ENCODE measurements around the gene AGER.
A peak's percentile ranks its signal among the peaks of the same experiment; 100 is the strongest.
"Not testable (repeated sequence)": the region's sequence is repeated elsewhere in the genome, so short reads cannot be mapped to it uniquely, and the experiment has no call there.

Gene AGER

GRCh38 chr6:32198345-32198696, 14.3 kb upstream of the AGER start:
- no peak for DNase-seq

- no peak for DNase-seq
These were observed 12.9 kb upstream of the AGER start for GRCh38 chr6:32196682-32197616.

- DNase-seq = peak; percentile 28
These were observed 12.0 kb upstream of the AGER start for GRCh38 chr6:32195902-32196681.

DNA sequence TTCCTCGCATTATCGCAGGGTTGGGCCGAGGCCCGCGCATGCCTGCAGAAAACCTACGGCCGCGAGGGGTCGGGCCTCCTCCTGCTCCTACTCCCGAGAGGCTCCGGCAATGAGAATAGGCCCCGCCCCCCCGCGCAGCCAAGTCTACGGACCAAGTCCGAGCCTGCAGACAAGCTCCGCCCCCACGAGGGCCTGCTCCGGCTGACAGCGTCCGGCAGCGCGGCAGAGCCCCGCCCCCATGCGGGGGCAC, 11.5 kb upstream of the AGER start:
- DNase-seq = peak; percentile 89

GRCh38 chr6:32194825-32195651, 11.0 kb upstream of the AGER start:
- DNase-seq = no peak

DNA sequence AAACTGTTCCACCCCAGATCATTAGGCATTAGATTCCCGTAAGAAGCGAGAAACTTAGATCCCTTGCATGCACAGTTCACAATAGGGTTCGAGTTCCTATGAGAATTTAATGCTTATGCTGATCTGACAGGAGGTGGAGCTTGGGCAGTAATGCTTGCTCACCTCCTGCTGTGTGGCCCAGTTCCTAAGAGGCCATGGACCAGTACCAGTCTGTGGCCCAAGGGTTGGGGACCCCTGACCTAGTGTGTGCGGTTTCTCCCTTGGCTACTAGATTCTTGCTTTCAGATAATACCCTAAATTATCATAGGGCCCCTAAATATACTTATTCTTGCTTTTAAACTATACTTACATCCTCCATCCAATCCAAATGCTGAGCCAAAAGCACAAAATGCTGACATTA, 10.3 kb upstream of the AGER start:
- DNase-seq = no peak

DNA sequence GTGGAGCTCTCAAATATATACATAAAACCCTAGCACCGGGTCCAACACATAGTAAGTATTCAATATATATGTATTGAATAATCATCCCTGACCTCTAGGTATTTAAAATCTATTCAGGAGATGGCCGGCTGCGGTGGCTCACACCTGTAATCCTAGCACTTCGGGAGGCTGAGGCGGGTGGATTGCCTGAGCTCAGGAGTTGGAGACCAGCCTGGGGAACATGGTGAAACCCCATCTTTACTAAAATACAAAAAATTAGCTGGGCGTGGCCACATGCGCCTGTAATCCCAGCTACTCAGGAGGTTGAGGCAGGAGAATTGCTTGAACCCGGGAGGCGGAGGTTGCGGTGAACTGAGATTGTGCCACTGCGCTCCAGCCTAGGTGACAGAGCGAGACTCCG, 9.0 kb upstream of the AGER start:
- DNase-seq = not testable (repeated sequence)

GRCh38 chr6:32192608-32193039, 8.6 kb upstream of the AGER start, which contains the start of gene GPSM3:
TSS of gene GPSM3 (minus strand) at chr6:32192643. CDS start at chr6:32192513, 130 bp downstream.
- DNase-seq = no peak

DNA sequence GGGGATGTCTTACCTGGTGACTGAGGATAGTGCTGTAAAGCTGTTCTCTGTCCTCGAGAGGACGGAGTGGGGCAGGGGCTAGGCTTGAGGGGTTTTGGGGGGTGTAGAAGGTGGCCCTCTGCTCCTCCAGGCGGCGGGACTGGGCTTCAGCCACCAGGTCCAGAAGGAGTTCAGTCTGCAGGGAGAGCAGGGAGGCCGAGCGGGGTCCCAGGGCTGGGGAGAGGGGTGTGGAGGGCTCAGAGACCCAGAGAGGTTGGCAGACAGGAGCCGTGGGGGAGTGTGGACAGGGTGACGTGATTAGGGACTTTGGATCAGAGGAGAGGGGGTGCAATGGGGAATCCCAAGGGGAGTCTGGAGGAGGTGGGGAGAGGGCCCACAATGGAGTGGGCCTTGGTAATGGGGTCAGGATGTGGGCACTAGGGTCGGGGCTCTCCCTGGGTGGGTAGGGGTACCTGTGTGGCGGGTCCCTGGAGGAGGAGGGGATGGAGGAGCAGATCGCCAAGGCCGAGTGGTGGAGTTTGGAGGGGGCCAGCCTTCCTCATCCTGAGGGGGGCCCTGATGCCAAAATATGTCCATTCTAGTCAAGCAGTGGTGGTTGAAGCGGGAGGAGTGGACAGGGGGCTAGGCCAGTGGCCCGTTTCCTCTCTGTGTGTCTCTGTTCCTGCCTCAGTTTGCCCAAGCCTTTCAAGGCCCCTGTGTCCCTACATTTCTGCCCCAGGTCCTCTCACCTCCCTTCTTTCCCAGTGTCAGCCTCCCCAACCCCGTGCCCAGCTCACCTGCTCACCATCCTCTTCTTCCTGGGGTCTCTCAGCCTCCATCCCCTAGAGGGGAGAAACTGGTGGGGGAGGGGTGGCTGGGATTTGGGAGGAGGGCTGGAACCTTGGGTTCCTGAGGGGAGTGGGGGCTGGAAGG, 7.9 kb upstream of the AGER start:
- DNase-seq = no peak

GRCh38 chr6:32190911-32191677, 7.0 kb upstream of the AGER start:
- DNase-seq = no peak

DNA sequence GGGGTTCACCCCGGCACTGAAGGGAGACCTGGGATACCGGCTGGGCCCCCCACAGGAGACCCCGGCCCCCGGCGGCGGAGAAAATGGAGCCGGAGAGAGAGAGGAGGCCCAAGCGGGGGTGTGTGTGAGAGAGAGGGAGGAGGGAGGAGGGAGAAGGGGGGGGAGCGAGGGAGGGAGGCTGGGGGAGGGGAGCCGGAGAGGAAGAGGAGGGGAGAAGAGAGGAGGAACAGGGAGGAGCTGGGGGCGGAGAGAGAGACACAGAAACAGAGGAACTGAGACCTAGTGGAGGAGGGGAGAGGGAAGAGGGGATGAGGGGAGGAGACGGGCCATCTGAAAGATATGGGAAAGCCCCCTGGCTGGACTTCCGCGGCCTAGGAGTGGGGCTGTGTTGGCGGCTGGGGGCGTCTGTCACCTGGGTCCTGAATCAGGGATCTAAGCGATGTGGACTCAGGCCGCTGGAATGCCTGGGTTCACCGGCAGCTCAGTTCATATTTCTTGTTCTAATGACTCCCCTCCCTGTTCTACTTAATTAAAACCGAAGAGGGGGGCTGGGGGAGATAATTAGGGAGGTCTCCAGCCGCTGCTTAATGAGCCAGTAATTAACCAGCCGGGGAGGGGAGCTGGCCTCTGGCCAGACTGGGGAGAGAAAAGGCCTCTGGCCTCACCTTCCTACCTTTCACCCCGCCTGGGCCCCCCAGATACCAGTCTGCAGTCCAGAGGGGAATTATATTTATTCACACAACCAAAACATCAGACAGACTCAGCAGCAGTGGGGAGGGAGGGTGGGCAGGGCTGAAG, 6.2 kb upstream of the AGER start, which contains the start of gene PBX2:
TSS of gene PBX2 (minus strand) at position 149 of the 798 bp plus-strand sequence. CDS start 287 bp downstream, outside the sequence.
- DNase-seq = peak; percentile 27

DNA sequence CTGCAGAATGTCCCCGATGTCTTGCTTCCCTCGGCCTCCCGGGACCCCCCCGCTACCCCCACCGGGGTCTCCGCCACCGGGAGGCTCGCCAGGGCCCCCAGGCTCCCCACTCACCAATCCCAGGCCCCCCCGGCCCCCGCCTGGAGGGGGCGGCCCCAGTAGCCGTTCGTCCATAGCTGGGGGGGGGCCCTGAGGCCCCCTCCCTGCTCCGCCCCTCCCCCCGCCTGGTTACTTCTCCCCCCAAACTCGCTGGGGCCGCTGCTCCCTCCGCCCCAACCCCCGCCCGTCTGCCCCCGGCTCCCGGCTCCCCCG, 5.6 kb upstream of the AGER start:
- no peak for DNase-seq

- no peak for DNase-seq
These were observed 5.2 kb upstream of the AGER start for GRCh38 chr6:32189069-32189741.

DNA sequence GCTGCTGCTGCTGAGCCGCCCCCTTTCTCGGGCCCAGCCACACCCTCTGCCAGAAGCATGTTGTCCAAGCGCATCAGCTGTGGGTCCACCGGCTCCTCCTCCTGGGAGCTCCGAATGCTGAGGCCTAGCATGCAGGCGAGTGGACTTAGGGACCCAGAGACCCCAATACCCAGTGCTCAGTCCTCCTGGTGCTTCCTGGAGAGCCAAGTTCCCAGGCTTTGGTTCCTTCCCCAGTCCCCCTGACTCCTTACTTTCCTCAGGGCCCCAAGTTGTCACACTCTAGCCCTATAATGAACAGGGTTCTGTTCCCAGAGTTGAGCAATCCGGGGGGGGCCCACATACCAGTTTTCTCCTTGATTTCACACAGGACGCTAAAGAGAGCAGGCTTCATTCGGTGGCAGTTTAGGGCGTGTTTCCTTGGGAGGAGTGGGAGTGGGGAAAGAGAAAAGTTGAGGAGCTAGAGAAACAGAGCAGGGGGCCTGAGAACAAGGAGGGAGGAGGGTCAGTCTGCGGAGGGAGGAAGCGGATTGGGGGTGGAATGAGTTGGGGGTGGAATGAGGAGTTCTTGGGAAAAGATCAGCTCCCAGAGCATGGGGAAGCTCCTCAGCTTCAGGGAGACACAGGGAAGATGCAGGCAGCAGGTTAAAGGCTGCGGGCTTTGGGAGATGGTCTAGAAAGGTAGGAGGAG, 4.5 kb upstream of the AGER start:
- no peak for DNase-seq

- DNase-seq = not testable (repeated sequence)
These were observed 3.8 kb upstream of the AGER start for GRCh38 chr6:32187725-32188380.

GRCh38 chr6:32187009-32187709, 3.1 kb upstream of the AGER start:
- no peak for DNase-seq

GRCh38 chr6:32186151-32186840, 2.2 kb upstream of the AGER start:
- DNase-seq = not testable (repeated sequence)
